ENCODE data around the gene ITM2C. TPM values are rescaled to one million over a fixed set of nuclear protein-coding genes. Genes with fewer than 3 reads are reported as not detected.

ITM2C gene
- total RNA-seq, 1 experiment from 2014 or later, result 21.9 TPM

DNA sequence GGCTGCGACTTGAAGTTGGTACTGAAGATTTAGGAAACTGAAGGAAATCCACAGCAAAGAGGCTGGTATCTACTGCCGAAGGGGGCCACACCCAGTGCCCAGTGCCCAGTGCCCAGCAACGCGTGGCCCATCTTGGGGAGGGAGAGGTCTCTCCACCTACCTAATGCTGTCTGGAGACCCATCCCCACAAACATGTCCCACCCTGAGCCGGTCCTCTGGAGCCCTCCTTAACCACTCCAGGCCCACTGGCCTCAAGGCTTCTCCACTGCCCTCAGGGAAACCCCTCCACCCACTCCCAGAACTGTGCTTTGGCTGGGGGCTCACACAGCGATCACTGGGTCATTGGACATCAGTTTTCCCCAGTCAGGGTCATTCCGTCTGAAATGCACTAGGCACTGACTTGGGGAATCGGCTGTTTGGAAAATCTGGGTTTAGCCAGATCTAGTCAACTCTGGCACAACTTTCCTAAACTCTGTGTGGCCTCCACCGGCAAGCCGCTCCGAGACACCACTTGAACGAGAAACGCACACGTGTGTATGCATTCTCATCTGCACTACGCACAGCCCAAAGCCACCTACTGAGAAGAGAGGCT lies 40.2 kb downstream of the ITM2C start:
- peaks cover 22% of the 10 kb centered on the region for H3K27me3 Mint-ChIP-seq (ENCODE audit: insufficient read depth, unreplicated experiment)
- intact Hi-C loops (cut with micrococcal nuclease), result no loop called here
- POLR2A ChIA-PET, result no interaction called here
- CTCF ChIA-PET, result interaction anchor here (0.8 to 8.3 kb wide), 3 partner anchors 15 to 148 kb away, joined by 3 to 93 read pairs (median 3); no protein-coding TSS in a partner anchor
- no peak overlapping the region for H3K27ac Mint-ChIP-seq (ENCODE audit: low read depth, unreplicated experiment)
- no TSS peak for BruUV-seq (replicated peaks)
- no peaks in the 10 kb centered on the region for H3K9me3 Mint-ChIP-seq (ENCODE audit: unreplicated experiment)
- TF ChIP-seq, protein P1, sequence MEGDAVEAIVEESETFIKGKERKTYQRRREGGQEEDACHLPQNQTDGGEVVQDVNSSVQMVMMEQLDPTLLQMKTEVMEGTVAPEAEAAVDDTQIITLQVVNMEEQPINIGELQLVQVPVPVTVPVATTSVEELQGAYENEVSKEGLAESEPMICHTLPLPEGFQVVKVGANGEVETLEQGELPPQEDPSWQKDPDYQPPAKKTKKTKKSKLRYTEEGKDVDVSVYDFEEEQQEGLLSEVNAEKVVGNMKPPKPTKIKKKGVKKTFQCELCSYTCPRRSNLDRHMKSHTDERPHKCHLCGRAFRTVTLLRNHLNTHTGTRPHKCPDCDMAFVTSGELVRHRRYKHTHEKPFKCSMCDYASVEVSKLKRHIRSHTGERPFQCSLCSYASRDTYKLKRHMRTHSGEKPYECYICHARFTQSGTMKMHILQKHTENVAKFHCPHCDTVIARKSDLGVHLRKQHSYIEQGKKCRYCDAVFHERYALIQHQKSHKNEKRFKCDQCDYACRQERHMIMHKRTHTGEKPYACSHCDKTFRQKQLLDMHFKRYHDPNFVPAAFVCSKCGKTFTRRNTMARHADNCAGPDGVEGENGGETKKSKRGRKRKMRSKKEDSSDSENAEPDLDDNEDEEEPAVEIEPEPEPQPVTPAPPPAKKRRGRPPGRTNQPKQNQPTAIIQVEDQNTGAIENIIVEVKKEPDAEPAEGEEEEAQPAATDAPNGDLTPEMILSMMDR (IDR thresholded peaks at IDR 0.05; ENCODE audit: unreplicated experiment), result no peak
- no peak overlapping the region for H3K4me3 Mint-ChIP-seq (ENCODE audit: unreplicated experiment)
- no peak for DNase-seq (ENCODE audit: unreplicated experiment)
- H3K4me1 Mint-ChIP-seq (ENCODE audit: insufficient read depth, unreplicated experiment), result peaks cover 15% of the 10 kb centered on the region
- H3K36me3 Mint-ChIP-seq (ENCODE audit: insufficient read depth, unreplicated experiment), result no peaks in the 10 kb centered on the region

- TF ChIP-seq, protein P1 (IDR thresholded peaks at IDR 0.05; ENCODE audit: unreplicated experiment), result no peak
- Mint-ChIP-seq H3K9me3 (ENCODE audit: unreplicated experiment) (no peaks in the 10 kb centered on the region), H3K27ac (ENCODE audit: low read depth, unreplicated experiment) (no peak overlapping the region), H3K4me3 (ENCODE audit: unreplicated experiment) (no peak overlapping the region), H3K4me1 (ENCODE audit: insufficient read depth, unreplicated experiment) (peaks cover 15% of the 10 kb centered on the region), H3K36me3 (ENCODE audit: insufficient read depth, unreplicated experiment) (no peaks in the 10 kb centered on the region), H3K27me3 (ENCODE audit: insufficient read depth, unreplicated experiment) (peaks cover 14% of the 10 kb centered on the region)
- intact Hi-C loops (cut with micrococcal nuclease), result no loop called here
- POLR2A ChIA-PET, result no interaction called here
- CTCF ChIA-PET, result interaction anchor here (0.8 kb wide), 3 partner anchors 10 to 74 kb away, joined by 3 read pairs; no protein-coding TSS in a partner anchor
- no TSS peak for BruUV-seq (replicated peaks)
- no peak for DNase-seq (ENCODE audit: unreplicated experiment)
These were observed 41.0 kb downstream of the ITM2C start for GRCh38 chr2:230905448-230906421.

GRCh38 chr2:230906471-230907230 lies 41.9 kb downstream of the ITM2C start:
- POLR2A ChIA-PET, result no interaction called here
- BruUV-seq (replicated peaks), result no TSS peak
- TF ChIP-seq, protein P1 (IDR thresholded peaks at IDR 0.05; ENCODE audit: unreplicated experiment), result no peak
- peaks cover 15% of the 10 kb centered on the region for H3K4me1 Mint-ChIP-seq (ENCODE audit: insufficient read depth, unreplicated experiment)
- no peak overlapping the region for H3K4me3 Mint-ChIP-seq (ENCODE audit: unreplicated experiment)
- no peak for DNase-seq (ENCODE audit: unreplicated experiment)
- H3K36me3 Mint-ChIP-seq (ENCODE audit: insufficient read depth, unreplicated experiment), result no peaks in the 10 kb centered on the region
- CTCF ChIA-PET, result interaction anchor here (0.8 to 1.4 kb wide), 3 partner anchors 9 to 82 kb away, joined by 3 to 7 read pairs (median 3); no protein-coding TSS in a partner anchor
- H3K27me3 Mint-ChIP-seq (ENCODE audit: insufficient read depth, unreplicated experiment), result peaks cover 5% of the 10 kb centered on the region
- H3K27ac Mint-ChIP-seq (ENCODE audit: low read depth, unreplicated experiment), result no peak overlapping the region
- intact Hi-C loops (cut with micrococcal nuclease), result no loop called here
- no peaks in the 10 kb centered on the region for H3K9me3 Mint-ChIP-seq (ENCODE audit: unreplicated experiment)
